Peyer's patch (tissue), 4 donors: ENCODE data around the gene SIL1.

ENCODE experiments used
- CTCF ChIP-seq, 6 experiments: fragments of 450-650 bp in 4 of 6; fragments of 200-600 bp in 2 of 6; sonication (generic) in 1 of 6; IDR thresholded peaks; one replicate each; pipeline ENCODE4 v1.5.1; 2017 to 2019; ENCODE audit warnings: antibody characterized with exemption in 6 of 6, mild to moderate bottlenecking in 3 of 6, moderate library complexity in 1 of 6
- POLR2A ChIP-seq, 2 donors: fragments of 450-650 bp; IDR thresholded peaks; one replicate each; pipeline ENCODE4 v1.5.1; 2017; ENCODE audit warnings: antibody characterized with exemption in 2 of 2, mild to moderate bottlenecking in 2 of 2, moderate library complexity in 2 of 2

- TF ChIP-seq CTCF (IDR thresholded peaks at IDR 0.05) = no peak
- no peak for TF ChIP-seq POLR2A (IDR thresholded peaks at IDR 0.05)
These were observed 294.9 kb downstream of the SIL1 start for GRCh38 chr5:138903130-138903775.
